HepG2 (cell line): Measurements from ENCODE around the gene ZNF77. TPM values are rescaled to one million over a fixed set of nuclear protein-coding genes. Genes with fewer than 3 reads are reported as not detected.

Experiments used
- ADNP ChIP-seq: sonication (generic); formaldehyde crosslinking; IDR thresholded peaks from 2 replicates; pipeline ENCODE4 v1.4.0; 2020; ENCODE audit warnings: missing genetic modification reagents
- ASH2L ChIP-seq: fragments of 300-600, 200-600 bp; sonication (generic); IDR thresholded peaks from 2 replicates; pipeline ENCODE4 v1.7.0; 2017; ENCODE audit warnings: low read depth, mild to moderate bottlenecking, moderate library complexity, mixed read lengths, low read length; ENCODE audit not compliant: insufficient read length
- GTF3A ChIP-seq: sonication (generic); formaldehyde crosslinking; conservative IDR thresholded peaks from 2 replicates; pipeline ENCODE4 v1.4.0; 2020; ENCODE audit warnings: mild to moderate bottlenecking, missing genetic modification reagents
- MAFG ChIP-seq: sonication (generic); formaldehyde crosslinking; IDR thresholded peaks from 2 replicates; pipeline ENCODE4 v1.5.1; 2020; ENCODE audit warnings: mild to moderate bottlenecking, missing genetic modification reagents
- MEIS2 ChIP-seq: sonication (generic); formaldehyde crosslinking; IDR thresholded peaks from 2 replicates; pipeline ENCODE4 v1.9.0; 2021; ENCODE audit warnings: mild to moderate bottlenecking, missing genetic modification reagents
- NCOA1 ChIP-seq: sonication (generic); formaldehyde crosslinking; IDR thresholded peaks from 2 replicates; pipeline ENCODE4 v1.9.0; 2021; ENCODE audit warnings: missing genetic modification reagents
- PRPF4 ChIP-seq: fragments of 200-400 bp; formaldehyde crosslinking; IDR thresholded peaks from 2 replicates; pipeline ENCODE4 v1.6.1; 2016; ENCODE audit warnings: low read length, low read depth; ENCODE audit not compliant: poor library complexity, severe bottlenecking
- SALL1 ChIP-seq: sonication (generic); formaldehyde crosslinking; IDR thresholded peaks from 2 replicates; pipeline ENCODE4 v1.8.0; 2022; ENCODE audit warnings: mild to moderate bottlenecking, missing genetic modification reagents
- SCMH1 ChIP-seq: sonication (generic); formaldehyde crosslinking; IDR thresholded peaks from 2 replicates; pipeline ENCODE4 v1.9.0; 2021; ENCODE audit warnings: missing genetic modification reagents, mild to moderate bottlenecking, borderline replicate concordance
- ZBTB2 ChIP-seq: sonication (generic); formaldehyde crosslinking; IDR thresholded peaks from 2 replicates; pipeline ENCODE4 v1.8.0; 2022; ENCODE audit warnings: low read depth, missing genetic modification reagents
- ZBTB7A ChIP-seq: sonication (generic); formaldehyde crosslinking; IDR thresholded peaks from 2 replicates; pipeline ENCODE4 v1.8.0; 2022; ENCODE audit warnings: mild to moderate bottlenecking, missing genetic modification reagents
- ZFP91 ChIP-seq: sonication (generic); formaldehyde crosslinking; IDR thresholded peaks from 2 replicates; pipeline ENCODE4 v1.9.0; 2022; ENCODE audit warnings: missing genetic modification reagents, mild to moderate bottlenecking, borderline replicate concordance
- ZNF20 ChIP-seq: sonication (generic); formaldehyde crosslinking; IDR thresholded peaks from 2 replicates; pipeline ENCODE4 v1.4.0; 2020; ENCODE audit warnings: mild to moderate bottlenecking, moderate library complexity, missing genetic modification reagents
- ZNF329 ChIP-seq: sonication (generic); formaldehyde crosslinking; IDR thresholded peaks from 2 replicates; pipeline ENCODE4 v1.9.0; 2021; ENCODE audit warnings: low read depth, mild to moderate bottlenecking, missing genetic modification reagents
- ZNF616 ChIP-seq: sonication (generic); formaldehyde crosslinking; IDR thresholded peaks from 2 replicates; pipeline ENCODE4 v1.5.0; 2020; ENCODE audit warnings: low read depth, mild to moderate bottlenecking, missing genetic modification reagents
- ZNF883 ChIP-seq: sonication (generic); formaldehyde crosslinking; IDR thresholded peaks from 2 replicates; pipeline ENCODE4 v1.5.1; 2020; ENCODE audit warnings: mild to moderate bottlenecking, missing genetic modification reagents; ENCODE audit errors: not compliant biosample characterization
- polyA plus RNA-seq, 8 experiments: library from polyadenylated mRNA; depleted of rRNA in 3 of 8; stranded (reverse) in 7 of 8; unstranded in 1 of 8; fragments of >200 nt; fragmentation: Illumina TruSeq in 4 of 8; extraction: Trizol in 4 of 8; gene quantifications; 2 replicates each; pipeline versions ENCODE4 v1.2.1 to v1.2.3, GENCODE V29; 2011 to 2016; ENCODE audit warnings: low read depth in 4 of 8, missing spikeins in 1 of 8, mixed read lengths in 1 of 8; ENCODE audit not compliant: insufficient read depth in 1 of 8
- total RNA-seq, 5 experiments: library from RNA; depleted of rRNA; stranded (reverse); fragments of >200 nt; fragmentation: Illumina TruSeq; extraction: Trizol; gene quantifications; 2 replicates each; pipeline ENCODE4 v1.2.3, GENCODE V29; 2016; ENCODE audit warnings: low read depth in 1 of 5
- TF ChIP-seq, protein P1 (sequence below): sonication (generic); formaldehyde crosslinking; IDR thresholded peaks from 2 replicates; pipeline ENCODE4 v1.4.0; 2020; ENCODE audit warnings: missing genetic modification reagents
- TF ChIP-seq, protein P2 (sequence below): IDR thresholded peaks from 2 replicates; pipeline ENCODE4 v1.6.1; 2016; ENCODE audit warnings: missing biosample characterization, missing genetic modification reagents, low read depth

Gene ZNF77
- total and polyA plus RNA-seq, 2 of the 13 experiments (the other 11 are each of a cell fraction or from before 2014, with no cell fraction given): 7.1 to 11.5 TPM

- TF ChIP-seq ASH2L: peak; percentile 80
- no peak for TF ChIP-seq ZNF329 (CRISPR knock-in tag)
- no peak for TF ChIP-seq MEIS2 (CRISPR knock-in tag)
- no peak for TF ChIP-seq ADNP (CRISPR knock-in tag)
- peak; percentile 69; the same call in 1 of the 2 replicates for TF ChIP-seq ZFP91 (CRISPR knock-in tag)
- TF ChIP-seq ZBTB2 (CRISPR knock-in tag): peak; percentile 84
- TF ChIP-seq GTF3A: no peak
- peak; percentile 83 for TF ChIP-seq ZNF883
- no peak for TF ChIP-seq ZNF20 (CRISPR knock-in tag)
- TF ChIP-seq PRPF4: no peak
- no peak for TF ChIP-seq MAFG (CRISPR knock-in tag)
- TF ChIP-seq ZNF616: no peak
- TF ChIP-seq, protein P1, sequence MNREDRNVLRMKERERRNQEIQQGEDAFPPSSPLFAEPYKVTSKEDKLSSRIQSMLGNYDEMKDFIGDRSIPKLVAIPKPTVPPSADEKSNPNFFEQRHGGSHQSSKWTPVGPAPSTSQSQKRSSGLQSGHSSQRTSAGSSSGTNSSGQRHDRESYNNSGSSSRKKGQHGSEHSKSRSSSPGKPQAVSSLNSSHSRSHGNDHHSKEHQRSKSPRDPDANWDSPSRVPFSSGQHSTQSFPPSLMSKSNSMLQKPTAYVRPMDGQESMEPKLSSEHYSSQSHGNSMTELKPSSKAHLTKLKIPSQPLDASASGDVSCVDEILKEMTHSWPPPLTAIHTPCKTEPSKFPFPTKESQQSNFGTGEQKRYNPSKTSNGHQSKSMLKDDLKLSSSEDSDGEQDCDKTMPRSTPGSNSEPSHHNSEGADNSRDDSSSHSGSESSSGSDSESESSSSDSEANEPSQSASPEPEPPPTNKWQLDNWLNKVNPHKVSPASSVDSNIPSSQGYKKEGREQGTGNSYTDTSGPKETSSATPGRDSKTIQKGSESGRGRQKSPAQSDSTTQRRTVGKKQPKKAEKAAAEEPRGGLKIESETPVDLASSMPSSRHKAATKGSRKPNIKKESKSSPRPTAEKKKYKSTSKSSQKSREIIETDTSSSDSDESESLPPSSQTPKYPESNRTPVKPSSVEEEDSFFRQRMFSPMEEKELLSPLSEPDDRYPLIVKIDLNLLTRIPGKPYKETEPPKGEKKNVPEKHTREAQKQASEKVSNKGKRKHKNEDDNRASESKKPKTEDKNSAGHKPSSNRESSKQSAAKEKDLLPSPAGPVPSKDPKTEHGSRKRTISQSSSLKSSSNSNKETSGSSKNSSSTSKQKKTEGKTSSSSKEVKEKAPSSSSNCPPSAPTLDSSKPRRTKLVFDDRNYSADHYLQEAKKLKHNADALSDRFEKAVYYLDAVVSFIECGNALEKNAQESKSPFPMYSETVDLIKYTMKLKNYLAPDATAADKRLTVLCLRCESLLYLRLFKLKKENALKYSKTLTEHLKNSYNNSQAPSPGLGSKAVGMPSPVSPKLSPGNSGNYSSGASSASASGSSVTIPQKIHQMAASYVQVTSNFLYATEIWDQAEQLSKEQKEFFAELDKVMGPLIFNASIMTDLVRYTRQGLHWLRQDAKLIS (CRISPR knock-in tag): no peak
- peak; percentile 71 for TF ChIP-seq SALL1 (CRISPR knock-in tag)
- TF ChIP-seq, protein P2, sequence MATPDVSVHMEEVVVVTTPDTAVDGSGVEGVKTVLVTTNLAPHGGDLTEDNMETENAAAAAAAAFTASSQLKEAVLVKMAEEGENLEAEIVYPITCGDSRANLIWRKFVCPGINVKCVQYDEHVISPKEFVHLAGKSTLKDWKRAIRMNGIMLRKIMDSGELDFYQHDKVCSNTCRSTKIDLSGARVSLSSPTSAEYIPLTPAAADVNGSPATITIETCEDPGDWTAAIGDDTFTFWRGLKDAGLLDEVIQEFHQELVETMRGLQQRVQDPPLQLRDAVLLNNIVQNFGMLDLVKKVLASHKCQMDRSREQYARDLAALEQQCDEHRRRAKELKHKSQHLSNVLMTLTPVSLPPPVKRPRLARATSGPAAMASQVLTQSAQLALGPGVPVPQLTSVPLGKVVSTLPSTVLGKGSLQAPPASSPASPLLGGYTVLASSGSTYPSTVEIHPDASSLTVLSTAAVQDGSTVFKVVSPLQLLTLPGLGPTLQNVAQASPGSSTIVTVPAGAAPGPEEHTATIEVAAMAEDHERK (CRISPR knock-in tag): no peak
- TF ChIP-seq NCOA1 (CRISPR knock-in tag): no peak
- no peak for TF ChIP-seq SCMH1 (CRISPR knock-in tag)
- TF ChIP-seq ZBTB7A: no peak
Measured at GRCh38 chr19:2950286-2951124, 5.7 kb upstream of the ZNF77 start (continued).
